H1 (cell line): ENCODE results near the gene IL1RAPL1. TPM values are rescaled to one million over a fixed set of nuclear protein-coding genes. Genes with fewer than 3 reads are reported as not detected.

Source experiments
- CTCF ChIA-PET: fragments of 300-600 bp; sonication (Branson Sonifier 250); formaldehyde crosslinking; loops from one replicate; lab custom pipeline; 2021; ENCODE audit not compliant: partially characterized antibody; lab: Charles Lee
- POLR2A ChIA-PET: fragments of 300-600 bp; sonication (Branson Sonifier 250); formaldehyde crosslinking; loops from one replicate; lab custom pipeline; 2021; ENCODE audit warnings: inconsistent platforms; ENCODE audit not compliant: partially characterized antibody; lab: Charles Lee
- DNase-seq, 2 experiments: peaks; one replicate each; pipeline versions ENCODE4 v3.0.0 to v3.0.0-alpha.2; 2010 to 2022; ENCODE audit warnings: low spot score in 2 of 2, low read depth in 1 of 2, mixed read lengths in 1 of 2
- FAIRE-seq: peaks from 2 replicates; lab custom pipeline; 2011; peaks lifted over from hg19 to GRCh38; lab: Jason Lieb, UNC
- H2AFZ ChIP-seq: 2 replicates; pipeline ENCODE4 v1.8.1; 2012; ENCODE audit warnings: low read length, inconsistent platforms
- H2AK5ac ChIP-seq: 2 replicates; pipeline ENCODE4 v1.6.1; 2013; ENCODE audit warnings: low read depth, low read length
- H2BK120ac ChIP-seq: replicated peaks from 2 replicates; pipeline ENCODE3; 2013; ENCODE audit warnings: low read depth, low read length, inconsistent platforms
- H2BK12ac ChIP-seq: 2 replicates; pipeline ENCODE4 v1.6.1; 2013; ENCODE audit warnings: low read depth, low read length
- H2BK15ac ChIP-seq: 2 replicates; pipeline ENCODE4 v1.6.1; 2013; ENCODE audit warnings: low read length
- H2BK20ac ChIP-seq: 2 replicates; pipeline ENCODE4 v1.6.1; 2013; ENCODE audit warnings: low read length
- H2BK5ac ChIP-seq: 2 replicates; pipeline ENCODE4 v1.6.1; 2013; ENCODE audit warnings: low read depth, low read length
- H3K14ac ChIP-seq: 2 replicates; pipeline ENCODE4 v1.6.1; 2013; ENCODE audit warnings: inconsistent platforms; ENCODE audit not compliant: insufficient read length
- H3K18ac ChIP-seq: 2 replicates; pipeline ENCODE4 v1.6.1; 2013; ENCODE audit warnings: low read length; ENCODE audit errors: extremely low read depth
- H3K23ac ChIP-seq: 2 replicates; pipeline ENCODE4 v1.6.1; 2013; ENCODE audit warnings: inconsistent platforms; ENCODE audit not compliant: insufficient read length
- H3K23me2 ChIP-seq: 2 replicates; pipeline ENCODE4 v1.6.1; 2013; ENCODE audit warnings: low read depth, low read length
- H3K27ac ChIP-seq: 2 replicates; pipeline ENCODE4 v1.6.1; 2011; ENCODE audit warnings: low read depth, low read length, inconsistent platforms
- H3K27me3 ChIP-seq, 4 experiments: replicated peaks in 1 of 4; 1 replicate in 1 of 4; 2 replicates in 3 of 4; pipeline versions ENCODE4 v1.6.1 to v1.8.1; 2011 to 2013; ENCODE audit warnings: low read length in 3 of 4, mild to moderate bottlenecking in 3 of 4, inconsistent platforms in 2 of 4, mixed read lengths in 2 of 4, moderate library complexity in 1 of 4; ENCODE audit not compliant: control insufficient read depth in 3 of 4, insufficient read depth in 3 of 4; ENCODE audit errors: extremely low read depth in 1 of 4
- H3K36me3 ChIP-seq, 4 experiments: 2 replicates each; pipeline versions ENCODE4 v1.6.1 to v1.8.1; 2011 to 2013; ENCODE audit warnings: mild to moderate bottlenecking in 4 of 4, low read length in 3 of 4, moderate library complexity in 2 of 4, control low read depth in 1 of 4, inconsistent platforms in 1 of 4; ENCODE audit not compliant: insufficient read depth in 4 of 4, control insufficient read depth in 2 of 4
- H3K4ac ChIP-seq: replicated peaks from 2 replicates; pipeline ENCODE3; 2013; ENCODE audit warnings: low read length, low read depth, mixed read lengths, inconsistent platforms; ENCODE audit not compliant: insufficient read length
- H3K4me1 ChIP-seq, 4 experiments: replicated peaks in 1 of 4; 1 replicate in 1 of 4; 2 replicates in 3 of 4; pipeline versions ENCODE4 v1.6.1 to v1.8.1; 2011 to 2013; ENCODE audit warnings: low read length in 3 of 4, inconsistent platforms in 2 of 4, mixed read lengths in 1 of 4; ENCODE audit not compliant: insufficient read depth in 4 of 4, control insufficient read depth in 3 of 4
- H3K4me2 ChIP-seq, 2 experiments: 2 replicates each; pipeline versions ENCODE4 v1.6.1 to v1.8.1; 2011 to 2013; ENCODE audit warnings: low read depth in 2 of 2, low read length in 2 of 2, control low read depth in 1 of 2, inconsistent platforms in 1 of 2, mild to moderate bottlenecking in 1 of 2; ENCODE audit not compliant: insufficient read depth in 1 of 2
- H3K4me3 ChIP-seq, 4 experiments: fragments of 200-600, 300-600 bp in 1 of 4; sonication (generic), shearing (Covaris generic), sonication (Bioruptor Twin) in 1 of 4; 2 replicates each; pipeline versions ENCODE4 v1.5.1 to v1.8.1; 2011 to 2016; ENCODE audit warnings: low read length in 4 of 4, low read depth in 3 of 4, control low read depth in 2 of 4, inconsistent platforms in 2 of 4, mild to moderate bottlenecking in 2 of 4, mixed read lengths in 1 of 4, moderate library complexity in 1 of 4; ENCODE audit not compliant: insufficient read depth in 2 of 4; ENCODE audit errors: extremely low read depth in 1 of 4
- H3K56ac ChIP-seq: replicated peaks from 2 replicates; pipeline ENCODE3; 2013; ENCODE audit warnings: low read depth, mild to moderate bottlenecking, mixed read lengths, low read length, inconsistent platforms; ENCODE audit not compliant: insufficient read length
- H3K79me1 ChIP-seq: 2 replicates; pipeline ENCODE4 v1.6.1; 2013; ENCODE audit warnings: low read depth, low read length, control low read depth
- H3K79me2 ChIP-seq, 2 experiments: 2 replicates each; pipeline versions ENCODE4 v1.6.1 to v1.8.1; 2012 to 2013; ENCODE audit warnings: low read length in 2 of 2, mild to moderate bottlenecking in 2 of 2, inconsistent platforms in 1 of 2; ENCODE audit not compliant: insufficient read depth in 2 of 2, control insufficient read depth in 1 of 2
- H3K9ac ChIP-seq, 4 experiments: replicated peaks in 1 of 4; 1 replicate in 1 of 4; 2 replicates in 3 of 4; pipeline versions ENCODE4 v1.6.1 to v1.8.1; 2011 to 2013; ENCODE audit warnings: low read depth in 3 of 4, low read length in 3 of 4, control low read depth in 2 of 4, mild to moderate bottlenecking in 2 of 4, moderate library complexity in 2 of 4, inconsistent platforms in 1 of 4; ENCODE audit errors: extremely low read depth in 1 of 4
- H3K9me3 ChIP-seq, 2 experiments: 2 replicates each; pipeline versions ENCODE4 v1.6.1 to v1.8.1; 2012 to 2013; ENCODE audit warnings: mild to moderate bottlenecking in 2 of 2, moderate library complexity in 2 of 2, control low read depth in 1 of 2, inconsistent platforms in 1 of 2, low read depth in 1 of 2, low read length in 1 of 2, mixed read lengths in 1 of 2; ENCODE audit not compliant: insufficient read depth in 2 of 2
- H4K20me1 ChIP-seq, 2 experiments: replicated peaks in 1 of 2; 2 replicates each; pipeline versions ENCODE3 to v1.8.1; 2011 to 2013; ENCODE audit warnings: inconsistent platforms in 2 of 2, low read length in 2 of 2, mild to moderate bottlenecking in 1 of 2; ENCODE audit not compliant: insufficient read depth in 2 of 2, control insufficient read depth in 1 of 2
- H4K5ac ChIP-seq: 2 replicates; pipeline ENCODE4 v1.6.1; 2013; ENCODE audit warnings: low read length, low read depth, mixed read lengths, inconsistent platforms; ENCODE audit not compliant: insufficient read length
- H4K8ac ChIP-seq: 2 replicates; pipeline ENCODE4 v1.8.0; 2013; ENCODE audit warnings: mild to moderate bottlenecking, moderate library complexity, low read length, inconsistent platforms; ENCODE audit not compliant: insufficient read depth; ENCODE audit errors: extremely low read depth
- H4K91ac ChIP-seq: replicated peaks from 2 replicates; pipeline ENCODE3; 2013; ENCODE audit warnings: low read length, mixed read lengths, inconsistent platforms; ENCODE audit not compliant: insufficient read length
- ASH2L ChIP-seq: fragments of 200-600, 300-600 bp; sonication (generic); IDR thresholded peaks from one replicate; pipeline ENCODE4 v1.7.1; 2017; ENCODE audit warnings: low read length
- BRCA1 ChIP-seq: IDR thresholded peaks from 2 replicates; pipeline ENCODE4 v1.6.1; 2012; ENCODE audit warnings: low read depth, low read length, improper control_type of control experiment
- CTBP2 ChIP-seq: IDR thresholded peaks from 2 replicates; pipeline ENCODE4 v1.7.0; 2011; ENCODE audit warnings: borderline replicate concordance, mild to moderate bottlenecking, moderate library complexity, mixed read lengths, low read length; ENCODE audit not compliant: insufficient read depth, insufficient read length
- FOSL1 ChIP-seq: IDR thresholded peaks from 2 replicates; pipeline ENCODE4 v1.6.1; 2011; ENCODE audit warnings: mild to moderate bottlenecking, low read depth, low read length, moderate library complexity; ENCODE audit not compliant: insufficient read depth
- NANOG ChIP-seq: IDR thresholded peaks from 2 replicates; pipeline ENCODE4 v1.6.1; 2011; ENCODE audit warnings: low read length, low read depth, mild to moderate bottlenecking, inconsistent platforms; ENCODE audit not compliant: insufficient read depth, poor library complexity, severe bottlenecking
- NRF1 ChIP-seq: IDR thresholded peaks from 2 replicates; pipeline ENCODE4 v1.6.1; 2011; ENCODE audit warnings: mild to moderate bottlenecking, low read depth, low read length, improper control_type of control experiment
- POLR2A ChIP-seq, 2 experiments: IDR thresholded peaks; 1 replicate in 1 of 2; 2 replicates in 1 of 2; pipeline ENCODE4 v1.6.1; 2011; ENCODE audit warnings: low read depth in 2 of 2, low read length in 2 of 2, mild to moderate bottlenecking in 2 of 2; ENCODE audit errors: control extremely low read depth in 1 of 2
- POLR2AphosphoS5 ChIP-seq: IDR thresholded peaks from 2 replicates; pipeline ENCODE4 v1.6.1; 2011; ENCODE audit warnings: low read depth, low read length
- RAD21 ChIP-seq, 2 experiments: IDR thresholded peaks in 1 of 2; conservative IDR thresholded peaks in 1 of 2; 2 replicates each; pipeline ENCODE4 v1.6.1; 2011; ENCODE audit warnings: low read depth in 2 of 2, low read length in 2 of 2, improper control_type of control experiment in 1 of 2, inconsistent platforms in 1 of 2, mild to moderate bottlenecking in 1 of 2, moderate library complexity in 1 of 2
- RNF2 ChIP-seq: fragments of 200-900, 300-1000 bp; sonication (generic); IDR thresholded peaks from 2 replicates; pipeline ENCODE4 v1.7.1; 2016; ENCODE audit warnings: borderline replicate concordance, low read depth, mild to moderate bottlenecking, antibody characterized with exemption, low read length; ENCODE audit not compliant: poor library complexity, severe bottlenecking; ENCODE audit errors: missing control alignments
- RXRA ChIP-seq: IDR thresholded peaks from 2 replicates; pipeline ENCODE4 v1.6.1; 2011; ENCODE audit warnings: low read depth, mild to moderate bottlenecking, low read length, moderate library complexity; ENCODE audit not compliant: insufficient read depth
- SAP30 ChIP-seq: fragments of 300-600 bp; sonication (generic); IDR thresholded peaks from 2 replicates; pipeline ENCODE4 v1.7.1; 2012; ENCODE audit warnings: low read length, moderate library complexity, mild to moderate bottlenecking, inconsistent platforms; ENCODE audit not compliant: insufficient read depth, insufficient replicate concordance
- SP2 ChIP-seq: IDR thresholded peaks from 2 replicates; pipeline ENCODE4 v1.6.1; 2012; ENCODE audit warnings: mild to moderate bottlenecking, low read length, inconsistent platforms
- SP4 ChIP-seq: IDR thresholded peaks from 2 replicates; pipeline ENCODE4 v1.6.1; 2012; ENCODE audit warnings: low read length, inconsistent platforms
- TBP ChIP-seq: IDR thresholded peaks from 2 replicates; pipeline ENCODE4 v1.6.1; 2011; ENCODE audit warnings: low read depth, low read length, improper control_type of control experiment
- WGBS, 2 experiments: shearing (Covaris generic) in 1 of 2; methylation state at CpG; one replicate each; pipeline versions ENCODE4 v1.1.6 to v1.1.7; 2013 to 2015; ENCODE audit warnings: low lambda C conversion rate in 2 of 2, mixed read lengths in 2 of 2, inconsistent platforms in 1 of 2, low coverage in 1 of 2, missing lambda C conversion rate in 1 of 2; ENCODE audit not compliant: insufficient replicate concordance in 2 of 2, insufficient coverage in 1 of 2, insufficient read length in 1 of 2; ENCODE audit errors: extremely low coverage in 1 of 2, missing lambda C conversion rate in 1 of 2; 5-methylcytosine and 5-hydroxymethylcytosine counted together
- polyA plus RNA-seq, 7 experiments: library from polyadenylated mRNA; depleted of rRNA in 3 of 7; stranded (reverse) in 5 of 7; unstranded in 2 of 7; fragments of >200 nt in 5 of 7; fragments of 200-250 nt in 2 of 7; gene quantifications; 1 replicate in 5 of 7; 2 replicates in 1 of 7; 4 replicates in 1 of 7; pipeline versions ENCODE4 v1.2.1 to v1.2.3, GENCODE V29; 2011 to 2013; ENCODE audit warnings: missing spikeins in 2 of 7, mixed read lengths in 2 of 7
- total RNA-seq: library from RNA; stranded (reverse); fragmentation: NEBNext Ultra II Directional; extraction: Animal tissue kit (Norgen Biotek cat#: 25700); gene quantifications from 2 replicates; pipeline ENCODE4 v1.2.1, GENCODE V29; 2021

Gene IL1RAPL1
- total and polyA plus RNA-seq, 2 of the 8 experiments (the other 6 are each of a cell fraction or from before 2014, with no cell fraction given) = 0.11 to 0.35 TPM

- no peak overlapping the region for H3K14ac ChIP-seq
- no peak for FAIRE-seq
- POLR2A ChIA-PET = no interaction called here
Observed at GRCh38 chrX:29691044-29691443, 1103.8 kb downstream of the IL1RAPL1 start.

More at GRCh38 chrX:29691044-29691443, 1103.8 kb downstream of the IL1RAPL1 start:
- no peak overlapping the region for H3K18ac ChIP-seq
- no peak overlapping the region for H3K56ac ChIP-seq
- H3K4me1 ChIP-seq = no peaks in the 10 kb centered on the region
- no peaks in the 10 kb centered on the region for H3K9me3 ChIP-seq
- H2BK12ac ChIP-seq = no peak overlapping the region
- no peak for DNase-seq
- H3K4me3 ChIP-seq = no peak overlapping the region
- H4K5ac ChIP-seq = no peak overlapping the region
- H3K4ac ChIP-seq = no peak overlapping the region
- no peaks in the 10 kb centered on the region for H4K20me1 ChIP-seq
- no peak overlapping the region for H2BK20ac ChIP-seq
- no peak overlapping the region for H3K23ac ChIP-seq
- H2AK5ac ChIP-seq = no peak overlapping the region
- no peaks in the 10 kb centered on the region for H3K79me1 ChIP-seq
- no peak overlapping the region for H3K4me2 ChIP-seq
- H3K27ac ChIP-seq = no peak overlapping the region
- H3K9ac ChIP-seq = no peak overlapping the region
- no peak overlapping the region for H4K91ac ChIP-seq
- no peak overlapping the region for H4K8ac ChIP-seq
- no peaks in the 10 kb centered on the region for H3K23me2 ChIP-seq
- no peak for TF ChIP-seq RAD21 (IDR thresholded peaks at IDR 0.05 in 1 of 2, conservative IDR thresholded peaks at IDR 0.05 in 1 of 2; ENCODE audit: low read depth in 2 of 2, low read length in 2 of 2)
- TF ChIP-seq FOSL1 = no peak
- TF ChIP-seq POLR2A (IDR thresholded peaks at IDR 0.05; ENCODE audit: control extremely low read depth in 1 of 2, low read depth in 2 of 2, low read length in 2 of 2) = no peak
- no peak for TF ChIP-seq RNF2
- TF ChIP-seq ASH2L = no peak
- TF ChIP-seq NRF1 = no peak
- TF ChIP-seq NANOG = no peak
- no peak for TF ChIP-seq POLR2AphosphoS5
- no peak for TF ChIP-seq BRCA1
- TF ChIP-seq SAP30 = no peak
- no peak for TF ChIP-seq TBP
- no peak for TF ChIP-seq SP4
- no peak for TF ChIP-seq SP2
- TF ChIP-seq RXRA = no peak
- no peak for TF ChIP-seq CTBP2
- CTCF ChIA-PET = no interaction called here
- H2BK5ac ChIP-seq = no peak overlapping the region
- H2BK120ac ChIP-seq = no peak overlapping the region
- 80% methylated on average over 3 of the region's 3 CpGs; no CpG with 5 or more reads in 1 of the 2 experiments for WGBS, 2 experiments
- H3K79me2 ChIP-seq = no peaks in the 10 kb centered on the region
- no peak overlapping the region for H2AFZ ChIP-seq
- H3K36me3 ChIP-seq = no peaks in the 10 kb centered on the region
- H2BK15ac ChIP-seq = no peak overlapping the region
- no peaks in the 10 kb centered on the region for H3K27me3 ChIP-seq
